Measurements from ENCODE around the gene DISP3. TPM values are rescaled to one million over a fixed set of nuclear protein-coding genes. Genes with fewer than 3 reads are reported as not detected.

The DISP3 gene
- total RNA-seq, 1 experiment from 2014 or later: 2.3 TPM

DNA sequence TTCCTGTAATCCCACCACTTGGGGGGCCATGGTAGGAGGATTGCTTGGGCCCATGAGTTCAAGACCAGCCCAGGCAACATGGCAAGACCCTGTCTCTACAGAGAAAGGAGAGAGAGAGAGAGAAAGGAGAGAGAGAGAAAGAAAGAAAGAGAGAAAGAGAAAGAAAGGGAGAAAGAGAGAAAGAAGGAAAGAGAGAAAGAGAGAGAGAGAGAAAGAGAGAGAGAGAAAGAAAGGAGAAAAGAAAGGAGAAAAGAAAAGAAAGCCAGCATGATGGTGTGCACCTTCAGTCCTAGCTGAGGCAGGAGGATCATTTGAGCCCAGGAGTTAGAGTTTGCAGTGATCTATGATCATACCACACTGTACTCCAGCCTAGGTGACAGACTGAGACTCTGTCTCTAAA, 82.8 kb downstream of the DISP3 start:
- Histone ChIP-seq H3K27me3 (ENCODE audit: insufficient read depth, low read length) (peaks cover 42% of the 10 kb centered on the region), H3K27ac (ENCODE audit: low read depth, low read length) (no peak overlapping the region), H2AFZ (ENCODE audit: low read depth, low read length, poor library complexity, severe bottlenecking) (no peak overlapping the region), H3K9ac (ENCODE audit: low read length) (no peak overlapping the region), H3K9me3 (ENCODE audit: control insufficient read depth in 1 of 2, insufficient read depth in 1 of 2, low read depth in 1 of 2, low read length in 2 of 2) (no peaks in the 10 kb centered on the region), H3K4me3 (replicated peaks in 1 of 2; ENCODE audit: low read depth in 1 of 2, low read length in 2 of 2) (no peak overlapping the region), H3K36me3 (ENCODE audit: control insufficient read depth in 1 of 2, insufficient read depth in 2 of 2, low read length in 2 of 2) (no peaks in the 10 kb centered on the region), H3K9me2 (ENCODE audit: insufficient read depth) (no peaks in the 10 kb centered on the region), H4K20me1 (ENCODE audit: insufficient read depth) (no peaks in the 10 kb centered on the region), H3K4me2 (ENCODE audit: low read length) (no peak overlapping the region), H3K79me2 (ENCODE audit: insufficient read depth, low read length) (no peaks in the 10 kb centered on the region), H3K4me1 (ENCODE audit: control insufficient read depth in 1 of 2, insufficient read depth in 2 of 2, low read length in 2 of 2) (no peaks in the 10 kb centered on the region)
- ATAC-seq (no peak), DNase-seq (ENCODE audit: low read depth, low spot score) (no peak)
- no peak for TF ChIP-seq TCF7L2 (IDR thresholded peaks at IDR 0.05; ENCODE audit: borderline replicate concordance, extremely low read depth, insufficient read depth, insufficient read length)
- ChIA-PET CTCF (interaction anchor here (1.0 kb wide), 1 partner anchor 11 kb away, joined by 3 read pairs; no protein-coding TSS in a partner anchor), RAD21 (ENCODE audit: low non-redundant PET in 1 of 2, low total read pairs in 2 of 2, uncharacterized antibody in 2 of 2, unreplicated experiment in 2 of 2) (no interaction called here), POLR2A (no interaction called here)
- intact Hi-C loops (cut with micrococcal nuclease): no loop called here
- no TSS peak for BruUV-seq (replicated peaks)

- H3K9me3 ChIP-seq (ENCODE audit: control insufficient read depth in 1 of 2, insufficient read depth in 1 of 2, low read depth in 1 of 2, low read length in 2 of 2): no peaks in the 10 kb centered on the region
- no peaks in the 10 kb centered on the region for H3K4me1 ChIP-seq (ENCODE audit: control insufficient read depth in 1 of 2, insufficient read depth in 2 of 2, low read length in 2 of 2)
- no peak overlapping the region for H3K4me2 ChIP-seq (ENCODE audit: low read length)
- no peak for DNase-seq (ENCODE audit: low read depth, low spot score)
- H3K4me3 ChIP-seq (replicated peaks in 1 of 2; ENCODE audit: low read depth in 1 of 2, low read length in 2 of 2): no peak overlapping the region
- RAD21 ChIA-PET (ENCODE audit: low non-redundant PET in 1 of 2, low total read pairs in 2 of 2, uncharacterized antibody in 2 of 2, unreplicated experiment in 2 of 2): no interaction called here
- CTCF ChIA-PET: interaction anchor here (1.0 kb wide), 1 partner anchor 10 kb away, joined by 3 read pairs; no protein-coding TSS in a partner anchor
- intact Hi-C loops (cut with micrococcal nuclease): no loop called here
- no peaks in the 10 kb centered on the region for H3K79me2 ChIP-seq (ENCODE audit: insufficient read depth, low read length)
- no peak overlapping the region for H3K9ac ChIP-seq (ENCODE audit: low read length)
- ATAC-seq: no peak
- POLR2A ChIA-PET: no interaction called here
- BruUV-seq (replicated peaks): no TSS peak
- H2AFZ ChIP-seq (ENCODE audit: low read depth, low read length, poor library complexity, severe bottlenecking): no peak overlapping the region
- H3K36me3 ChIP-seq (ENCODE audit: control insufficient read depth in 1 of 2, insufficient read depth in 2 of 2, low read length in 2 of 2): no peaks in the 10 kb centered on the region
- H4K20me1 ChIP-seq (ENCODE audit: insufficient read depth): no peaks in the 10 kb centered on the region
- H3K9me2 ChIP-seq (ENCODE audit: insufficient read depth): no peaks in the 10 kb centered on the region
- TF ChIP-seq POLR2A (IDR thresholded peaks at IDR 0.05; ENCODE audit: borderline replicate concordance, extremely low read depth, insufficient read depth, insufficient read length): no peak
- TF ChIP-seq ZNF274 (IDR thresholded peaks at IDR 0.05; ENCODE audit: low read depth, low read length): no peak
- TF ChIP-seq ELF1 (IDR thresholded peaks at IDR 0.05; ENCODE audit: borderline replicate concordance, low read depth): no peak
- TF ChIP-seq SP1 (IDR thresholded peaks at IDR 0.05; ENCODE audit: low read depth): no peak
- no peak for TF ChIP-seq EGR1 (IDR thresholded peaks at IDR 0.05; ENCODE audit: low read depth)
- TF ChIP-seq ZFX (IDR thresholded peaks at IDR 0.05): no peak
- H3K27ac ChIP-seq (ENCODE audit: low read depth, low read length): no peak overlapping the region
- peaks cover 33% of the 10 kb centered on the region for H3K27me3 ChIP-seq (ENCODE audit: insufficient read depth, low read length)
These were observed 83.7 kb downstream of the DISP3 start for GRCh38 chr1:11562664-11563063.

All from HCT116 (cell line).